Measurements from ENCODE around the gene RTP4. TPM values are rescaled to one million over a fixed set of nuclear protein-coding genes. Genes with fewer than 3 reads are reported as not detected.

Gene RTP4
- total and polyA plus RNA-seq, 9 of the 15 experiments (the other 6 are each of a cell fraction or from before 2014, with no cell fraction given) = 0.06 to 0.17 TPM; not detected in 7

- FAIRE-seq = no peak
These were observed 33.3 kb upstream of the RTP4 start for GRCh38 chr3:187334904-187335303.

More at GRCh38 chr3:187334904-187335303, 33.3 kb upstream of the RTP4 start:
- Histone ChIP-seq H3K9me1 (ENCODE audit: control insufficient read depth, insufficient read depth, low read length) (no peaks in the 10 kb centered on the region), H3K4me1 (replicated peaks in 1 of 2; ENCODE audit: control insufficient read depth in 2 of 2, insufficient read depth in 2 of 2, low read length in 2 of 2) (no peaks in the 10 kb centered on the region), H3K9me3 (replicated peaks; ENCODE audit: control insufficient read depth, insufficient read depth, low read depth, low read length) (no peaks in the 10 kb centered on the region), H3K4me2 (ENCODE audit: insufficient read depth, low read length) (no peak overlapping the region), H3K79me2 (ENCODE audit: control insufficient read depth, insufficient read depth, low read length) (no peaks in the 10 kb centered on the region), H3K27ac (ENCODE audit: extremely low read depth, low read depth, low read length) (no peak overlapping the region), H2AFZ (ENCODE audit: low read depth, low read length) (no peak overlapping the region), H3K9ac (ENCODE audit: insufficient read depth in 1 of 2, low read depth in 2 of 2, low read length in 2 of 2) (no peak overlapping the region), H4K20me1 (replicated peaks; ENCODE audit: control insufficient read depth, insufficient read depth, low read length) (no peaks in the 10 kb centered on the region; the same call in 1 of the 2 replicates), H3K27me3 (ENCODE audit: control insufficient read depth in 2 of 2, insufficient read depth in 2 of 2, low read length in 2 of 2) (peaks cover 12 to 21% of the 10 kb centered on the region in 2 experiments; a peak in 4 of 5 replicates), H3K36me3 (ENCODE audit: control insufficient read depth, insufficient read depth, low read length) (no peaks in the 10 kb centered on the region), H3K4me3 (no peak overlapping the region)
- DNase-seq (ENCODE audit: extremely low read depth in 1 of 4, low spot score in 3 of 4) (no peak), ATAC-seq (no peak)
- no TSS peak for BruUV-seq (replicated peaks)
- TF ChIP-seq ASH1L (IDR thresholded peaks at IDR 0.05; ENCODE audit: borderline replicate concordance, low read depth, partially characterized antibody) (no peak), HSF4 (CRISPR knock-in tag; IDR thresholded peaks at IDR 0.05; ENCODE audit: borderline replicate concordance) (no peak), UBTF (IDR thresholded peaks at IDR 0.05; ENCODE audit: borderline replicate concordance in 1 of 2, low read depth in 2 of 2, low read length in 2 of 2) (no peak), TFAM (CRISPR knock-in tag; conservative IDR thresholded peaks at IDR 0.05) (no peak), MTA1 (IDR thresholded peaks at IDR 0.05; ENCODE audit: borderline replicate concordance) (no peak), ZNF263 (CRISPR knock-in tag; IDR thresholded peaks at IDR 0.05; ENCODE audit: borderline replicate concordance) (no peak)
- WGBS (ENCODE audit: insufficient coverage, low coverage, missing lambda C conversion rate) = 0% methylated on average over 4 of the region's 4 CpGs
- intact Hi-C loops (cut with micrococcal nuclease) = no loop called here
- CTCF ChIA-PET (ENCODE audit: low intra/inter-chr PET ratio) = no interaction called here
- POLR2A ChIA-PET = no interaction called here
- in situ Hi-C loops (cut with MboI) = no loop called here
